Measurements from ENCODE around the gene ARVCF. TPM values are rescaled to one million over a fixed set of nuclear protein-coding genes. Genes with fewer than 3 reads are reported as not detected.
A peak's percentile ranks its signal among the peaks of the same experiment; 100 is the strongest.

Gene ARVCF
- total RNA-seq, 1 donor from 2014 or later: 25.4 TPM

DNA sequence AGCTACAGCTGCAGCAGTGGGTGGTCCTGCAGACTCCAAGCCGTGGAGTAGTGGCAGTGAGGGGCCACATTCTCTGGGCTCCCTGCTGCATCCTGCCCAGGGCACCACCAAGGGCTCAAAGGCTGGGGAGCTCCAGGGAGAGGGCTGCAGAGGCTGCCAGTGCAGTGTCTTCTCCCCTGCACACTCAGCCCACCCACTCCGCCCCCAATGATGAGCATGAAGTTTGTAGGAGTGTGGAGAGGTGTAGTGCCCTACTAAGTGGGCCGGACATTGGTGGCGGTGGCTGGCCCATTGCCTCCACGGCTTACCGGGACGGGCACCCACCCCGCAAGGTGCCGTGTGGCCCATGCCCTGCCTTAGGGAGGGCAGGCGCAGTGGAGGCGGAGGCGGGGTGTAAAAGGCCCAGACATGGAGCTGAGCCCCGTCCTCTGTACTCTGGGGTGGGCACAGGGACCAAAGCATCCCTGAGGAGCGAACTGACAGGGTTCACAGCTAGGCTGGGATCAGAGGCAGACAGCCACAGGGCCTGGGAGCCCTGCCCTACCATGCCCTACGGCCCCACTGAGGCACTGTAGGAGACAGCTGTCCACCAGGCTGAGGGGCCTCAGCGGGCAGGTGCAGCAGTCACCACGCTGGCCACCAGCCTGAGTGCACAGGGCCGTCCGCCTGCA is 18.9 kb downstream of the ARVCF start:
- Histone ChIP-seq H3K9me3 (replicated peaks) (peaks cover under 1% of the 10 kb centered on the region), H3K4me1 (peaks cover 73% of the 10 kb centered on the region), H3K36me3 (no peaks in the 10 kb centered on the region), H3K4me3 (no peak overlapping the region), H3K27ac (replicated peaks) (no peak overlapping the region), H3K27me3 (ENCODE audit: low read depth) (no peaks in the 10 kb centered on the region)
- intact Hi-C loops (cut with micrococcal nuclease): no loop called here
- DNase-seq: no peak
- TF ChIP-seq, protein P1, sequence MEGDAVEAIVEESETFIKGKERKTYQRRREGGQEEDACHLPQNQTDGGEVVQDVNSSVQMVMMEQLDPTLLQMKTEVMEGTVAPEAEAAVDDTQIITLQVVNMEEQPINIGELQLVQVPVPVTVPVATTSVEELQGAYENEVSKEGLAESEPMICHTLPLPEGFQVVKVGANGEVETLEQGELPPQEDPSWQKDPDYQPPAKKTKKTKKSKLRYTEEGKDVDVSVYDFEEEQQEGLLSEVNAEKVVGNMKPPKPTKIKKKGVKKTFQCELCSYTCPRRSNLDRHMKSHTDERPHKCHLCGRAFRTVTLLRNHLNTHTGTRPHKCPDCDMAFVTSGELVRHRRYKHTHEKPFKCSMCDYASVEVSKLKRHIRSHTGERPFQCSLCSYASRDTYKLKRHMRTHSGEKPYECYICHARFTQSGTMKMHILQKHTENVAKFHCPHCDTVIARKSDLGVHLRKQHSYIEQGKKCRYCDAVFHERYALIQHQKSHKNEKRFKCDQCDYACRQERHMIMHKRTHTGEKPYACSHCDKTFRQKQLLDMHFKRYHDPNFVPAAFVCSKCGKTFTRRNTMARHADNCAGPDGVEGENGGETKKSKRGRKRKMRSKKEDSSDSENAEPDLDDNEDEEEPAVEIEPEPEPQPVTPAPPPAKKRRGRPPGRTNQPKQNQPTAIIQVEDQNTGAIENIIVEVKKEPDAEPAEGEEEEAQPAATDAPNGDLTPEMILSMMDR (IDR thresholded peaks at IDR 0.05; ENCODE audit: borderline replicate concordance): no peak

DNA sequence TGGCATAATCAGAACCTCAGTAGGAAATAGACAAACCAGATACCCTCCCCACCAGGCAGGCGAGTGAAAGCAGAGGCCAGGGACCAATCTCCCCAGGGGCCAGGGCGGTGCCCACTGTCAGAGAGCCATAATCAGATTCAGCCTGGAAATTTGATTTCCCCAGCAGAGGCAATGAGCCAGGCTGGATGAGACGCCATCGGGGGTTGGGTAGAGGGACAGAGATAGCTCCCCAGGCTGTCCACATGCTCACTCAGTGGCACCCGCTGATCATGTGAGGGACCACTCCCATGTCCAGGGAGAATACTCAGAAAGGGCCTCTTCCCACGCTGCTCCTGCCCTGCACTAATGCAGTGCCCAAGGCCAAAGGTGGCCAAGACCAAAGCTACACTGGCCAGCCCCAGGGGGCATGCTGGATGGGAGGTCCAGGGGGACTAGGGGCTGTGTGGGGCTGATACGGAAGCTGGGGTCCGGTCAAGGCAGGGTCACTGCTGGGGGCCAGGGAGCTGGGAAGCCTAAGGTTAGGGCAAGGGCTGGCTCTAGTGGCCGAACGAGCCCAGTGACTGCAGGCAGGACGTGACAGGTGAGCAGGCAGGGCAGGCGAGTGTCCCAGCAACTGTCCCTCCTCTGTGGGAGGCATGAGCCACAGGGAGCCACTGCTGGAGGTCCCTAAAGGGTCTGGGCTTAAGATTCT is 19.8 kb downstream of the ARVCF start:
- Histone ChIP-seq H3K36me3 (no peaks in the 10 kb centered on the region), H3K27me3 (ENCODE audit: low read depth) (no peaks in the 10 kb centered on the region), H3K4me1 (peaks cover 79% of the 10 kb centered on the region), H3K4me3 (no peak overlapping the region), H3K27ac (replicated peaks) (no peak overlapping the region), H3K9me3 (replicated peaks) (no peaks in the 10 kb centered on the region)
- DNase-seq: no peak
- TF ChIP-seq, protein P1 (IDR thresholded peaks at IDR 0.05; ENCODE audit: borderline replicate concordance): no peak
- intact Hi-C loops (cut with micrococcal nuclease): no loop called here

DNA sequence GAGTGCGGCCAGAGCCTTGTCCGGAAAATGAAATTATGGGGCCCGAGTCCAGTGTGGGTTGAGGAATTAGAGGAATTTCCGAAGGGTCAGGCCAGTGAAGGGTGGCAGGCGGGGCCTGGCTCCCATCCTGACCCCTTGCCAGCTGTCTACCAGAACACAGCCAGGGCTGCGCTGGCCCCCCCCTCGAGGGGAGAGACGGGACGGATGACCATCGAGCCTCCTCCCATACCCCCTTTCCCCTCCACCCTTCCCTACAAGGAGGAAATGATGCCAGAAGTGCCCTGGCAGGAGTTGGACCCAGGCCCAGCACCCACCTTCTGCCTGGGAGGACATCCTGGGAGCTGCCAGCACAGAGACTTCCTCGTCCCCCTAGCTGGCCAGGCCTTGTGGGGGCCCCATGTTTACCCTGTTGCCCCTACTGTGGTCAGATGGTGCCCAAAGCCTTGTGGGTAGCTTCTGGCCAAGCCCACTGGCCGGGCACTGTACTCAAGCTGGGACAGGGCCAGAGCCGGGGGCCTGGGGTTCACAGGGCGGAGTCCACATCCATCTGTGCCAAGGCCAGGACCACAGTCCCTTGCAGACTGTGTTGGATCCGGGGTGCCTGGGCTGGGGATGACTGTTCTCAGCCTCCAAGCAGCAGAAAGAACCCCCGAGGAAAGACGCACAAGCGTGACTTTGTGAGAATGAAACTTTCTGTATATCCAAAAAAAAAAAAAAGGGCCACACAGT is 20.8 kb downstream of the ARVCF start:
- peaks cover 79% of the 10 kb centered on the region for H3K4me1 ChIP-seq
- H3K9me3 ChIP-seq (replicated peaks): no peaks in the 10 kb centered on the region
- H3K4me3 ChIP-seq: no peak overlapping the region
- H3K27me3 ChIP-seq (ENCODE audit: low read depth): no peaks in the 10 kb centered on the region
- DNase-seq: no peak
- peak overlapping the region; percentile 19 for H3K27ac ChIP-seq (replicated peaks)
- intact Hi-C loops (cut with micrococcal nuclease): no loop called here
- no peaks in the 10 kb centered on the region for H3K36me3 ChIP-seq
- TF ChIP-seq, protein P1 (IDR thresholded peaks at IDR 0.05; ENCODE audit: borderline replicate concordance): no peak

DNA sequence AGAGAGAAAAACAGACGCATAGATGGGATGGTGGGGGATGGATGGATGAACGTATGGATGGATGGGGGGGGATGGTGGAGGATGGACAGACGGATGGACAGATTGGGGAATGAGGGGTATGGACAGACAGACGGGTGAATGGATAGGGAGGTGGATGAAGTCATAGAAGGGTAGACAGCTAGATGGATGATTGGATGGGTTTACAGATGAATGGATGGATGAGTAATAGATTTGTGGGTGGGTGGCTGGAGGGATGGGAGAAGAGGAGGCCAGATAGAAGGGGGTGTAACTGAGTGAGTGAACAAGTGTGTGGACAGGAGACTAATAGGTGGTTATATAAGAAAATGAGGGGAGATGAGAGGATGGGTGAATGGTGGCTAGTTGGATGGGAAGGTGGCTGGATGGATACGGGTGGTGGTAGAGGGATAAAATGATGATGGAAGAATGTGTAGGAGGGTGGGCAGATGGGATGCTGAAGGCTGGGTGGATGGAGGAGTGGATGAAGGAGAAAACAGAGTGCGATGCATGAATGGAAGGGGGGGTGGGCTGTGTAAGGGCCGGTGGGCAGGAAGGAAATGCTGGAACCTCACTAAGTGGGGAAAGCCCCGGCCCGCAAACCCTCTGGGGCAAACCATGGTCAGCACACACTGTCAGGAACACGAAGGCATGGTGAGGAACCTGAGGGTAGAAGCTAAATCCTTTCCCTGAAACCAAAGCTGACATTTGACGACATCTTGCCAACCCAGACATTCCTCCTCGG is 21.6 kb downstream of the ARVCF start:
- Histone ChIP-seq H3K9me3 (replicated peaks) (no peaks in the 10 kb centered on the region), H3K27me3 (ENCODE audit: low read depth) (no peaks in the 10 kb centered on the region), H3K27ac (replicated peaks) (no peak overlapping the region), H3K36me3 (no peaks in the 10 kb centered on the region), H3K4me1 (peaks cover 76% of the 10 kb centered on the region), H3K4me3 (no peak overlapping the region)
- DNase-seq: no peak
- intact Hi-C loops (cut with micrococcal nuclease): no loop called here
- TF ChIP-seq, protein P1 (IDR thresholded peaks at IDR 0.05; ENCODE audit: borderline replicate concordance): no peak

DNA sequence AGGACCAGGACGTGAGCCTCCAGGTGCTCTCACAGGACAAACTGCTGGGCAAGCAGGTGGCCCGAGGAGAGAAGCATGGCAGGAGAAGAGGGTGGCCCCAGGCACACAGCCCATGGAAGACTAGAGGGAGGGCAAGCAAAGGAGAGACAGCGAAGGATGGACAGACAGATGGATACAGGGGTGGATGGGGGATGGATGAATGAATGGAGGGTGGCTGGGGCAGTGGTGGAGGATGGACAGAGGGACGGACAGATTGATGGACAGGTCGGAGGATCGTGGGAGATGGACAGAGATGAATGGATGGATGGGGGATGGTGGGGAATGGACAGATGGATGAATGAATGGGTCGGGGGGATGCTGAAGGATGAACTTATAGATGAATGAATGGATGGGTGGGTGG is 22.7 kb downstream of the ARVCF start:
- Histone ChIP-seq H3K4me1 (peaks cover 69% of the 10 kb centered on the region), H3K36me3 (no peaks in the 10 kb centered on the region), H3K27ac (replicated peaks) (no peak overlapping the region), H3K4me3 (no peak overlapping the region), H3K9me3 (replicated peaks) (no peaks in the 10 kb centered on the region), H3K27me3 (ENCODE audit: low read depth) (no peaks in the 10 kb centered on the region)
- no peak for DNase-seq
- intact Hi-C loops (cut with micrococcal nuclease): no loop called here
- TF ChIP-seq, protein P1 (IDR thresholded peaks at IDR 0.05; ENCODE audit: borderline replicate concordance): no peak
